Measurements from ENCODE around the gene PRKN. TPM values are rescaled to one million over a fixed set of nuclear protein-coding genes. Genes with fewer than 3 reads are reported as not detected.

Gene PRKN
- total RNA-seq, 2 donors from 2014 or later = 3.3 to 4.8 TPM

GRCh38 chr6:162260027-162260426 lies 467.5 kb downstream of the PRKN start:
- Histone ChIP-seq H3K9me3 (ENCODE audit: control insufficient read depth, low read length) (no peaks in the 10 kb centered on the region), H3K27me3 (ENCODE audit: control insufficient read depth, insufficient read depth, low read length, poor library complexity, severe bottlenecking) (no peaks in the 10 kb centered on the region), H3K27ac (ENCODE audit: low read depth, low read length) (no peak overlapping the region), H3K36me3 (ENCODE audit: control insufficient read depth, insufficient read depth, low read length) (no peaks in the 10 kb centered on the region), H3K9ac (ENCODE audit: extremely low read depth, low read length, poor library complexity, severe bottlenecking) (no peak overlapping the region), H3K4me1 (ENCODE audit: control insufficient read depth, insufficient read depth, low read length) (no peaks in the 10 kb centered on the region), H3K4me3 (ENCODE audit: low read length) (no peak overlapping the region)
- no peaks in the 10 kb centered on the region for H3K27me3 Mint-ChIP-seq (ENCODE audit: insufficient read depth)
- H3K4me3 Mint-ChIP-seq = no peak overlapping the region
- no peak for DNase-seq
- no peaks in the 10 kb centered on the region for H3K9me3 Mint-ChIP-seq
- no peaks in the 10 kb centered on the region for H3K36me3 Mint-ChIP-seq (ENCODE audit: low read depth)
- TF ChIP-seq CTCF (conservative IDR thresholded peaks at IDR 0.05) = no peak
- peaks cover 5% of the 10 kb centered on the region for H3K4me1 Mint-ChIP-seq
- H3K27ac Mint-ChIP-seq = no peak overlapping the region
- WGBS, 2 experiments (ENCODE audit: insufficient coverage in 1 of 2, insufficient read length in 1 of 2) = no CpG with 5 or more reads among the region's 1 CpG

- no peak overlapping the region for H3K9ac ChIP-seq (ENCODE audit: extremely low read depth, low read length, poor library complexity, severe bottlenecking)
- no peak for DNase-seq
- no peaks in the 10 kb centered on the region for H3K4me1 ChIP-seq (ENCODE audit: control insufficient read depth, insufficient read depth, low read length)
- Mint-ChIP-seq H3K4me3 (no peak overlapping the region), H3K36me3 (ENCODE audit: low read depth) (no peaks in the 10 kb centered on the region), H3K9me3 (no peaks in the 10 kb centered on the region), H3K27me3 (ENCODE audit: insufficient read depth) (no peaks in the 10 kb centered on the region), H3K4me1 (no peaks in the 10 kb centered on the region), H3K27ac (no peak overlapping the region)
- no peak overlapping the region for H3K4me3 ChIP-seq (ENCODE audit: low read length)
- WGBS, 2 experiments (ENCODE audit: insufficient coverage in 1 of 2, insufficient read length in 1 of 2) = 90 to 94% methylated on average over 7 of the region's 7 CpGs
- H3K9me3 ChIP-seq (ENCODE audit: control insufficient read depth, low read length) = no peaks in the 10 kb centered on the region
- H3K27ac ChIP-seq (ENCODE audit: low read depth, low read length) = no peak overlapping the region
- H3K27me3 ChIP-seq (ENCODE audit: control insufficient read depth, insufficient read depth, low read length, poor library complexity, severe bottlenecking) = no peaks in the 10 kb centered on the region
- no peaks in the 10 kb centered on the region for H3K36me3 ChIP-seq (ENCODE audit: control insufficient read depth, insufficient read depth, low read length)
- TF ChIP-seq CTCF (conservative IDR thresholded peaks at IDR 0.05) = no peak
Measured at GRCh38 chr6:162258647-162259046, 468.9 kb downstream of the PRKN start.

GRCh38 chr6:162256361-162256760 lies 471.2 kb downstream of the PRKN start:
- H3K27ac ChIP-seq (ENCODE audit: low read depth, low read length) = no peak overlapping the region
- no peaks in the 10 kb centered on the region for H3K9me3 ChIP-seq (ENCODE audit: control insufficient read depth, low read length)
- DNase-seq = no peak
- 91 to 96% methylated on average over 3 of the region's 3 CpGs for WGBS, 2 experiments (ENCODE audit: insufficient coverage in 1 of 2, insufficient read length in 1 of 2)
- Mint-ChIP-seq H3K36me3 (ENCODE audit: low read depth) (no peaks in the 10 kb centered on the region), H3K9me3 (no peaks in the 10 kb centered on the region), H3K27ac (no peak overlapping the region), H3K27me3 (ENCODE audit: insufficient read depth) (no peaks in the 10 kb centered on the region), H3K4me3 (no peak overlapping the region), H3K4me1 (no peaks in the 10 kb centered on the region)
- no peak for TF ChIP-seq CTCF (conservative IDR thresholded peaks at IDR 0.05)
- H3K9ac ChIP-seq (ENCODE audit: extremely low read depth, low read length, poor library complexity, severe bottlenecking) = no peak overlapping the region
- no peaks in the 10 kb centered on the region for H3K27me3 ChIP-seq (ENCODE audit: control insufficient read depth, insufficient read depth, low read length, poor library complexity, severe bottlenecking)
- no peaks in the 10 kb centered on the region for H3K4me1 ChIP-seq (ENCODE audit: control insufficient read depth, insufficient read depth, low read length)
- H3K36me3 ChIP-seq (ENCODE audit: control insufficient read depth, insufficient read depth, low read length) = no peaks in the 10 kb centered on the region
- no peak overlapping the region for H3K4me3 ChIP-seq (ENCODE audit: low read length)

Data from endodermal cell (in vitro differentiated cells).